NCI-H2196 treated with DMSO at 0.1 percent for 48 hours (cell line): ENCODE measurements around the gene STOX1.
A peak's percentile ranks its signal among the peaks of the same experiment; 100 is the strongest.
"Not testable (repeated sequence)": the region's sequence is repeated elsewhere in the genome, so short reads cannot be mapped to it uniquely, and the experiment has no call there.

Experiments
- DNase-seq: peaks from one replicate; lab custom pipeline; 2025; ENCODE audit not compliant: unreplicated experiment; lab: John Stamatoyannopoulos, UW

Gene STOX1, protein sequence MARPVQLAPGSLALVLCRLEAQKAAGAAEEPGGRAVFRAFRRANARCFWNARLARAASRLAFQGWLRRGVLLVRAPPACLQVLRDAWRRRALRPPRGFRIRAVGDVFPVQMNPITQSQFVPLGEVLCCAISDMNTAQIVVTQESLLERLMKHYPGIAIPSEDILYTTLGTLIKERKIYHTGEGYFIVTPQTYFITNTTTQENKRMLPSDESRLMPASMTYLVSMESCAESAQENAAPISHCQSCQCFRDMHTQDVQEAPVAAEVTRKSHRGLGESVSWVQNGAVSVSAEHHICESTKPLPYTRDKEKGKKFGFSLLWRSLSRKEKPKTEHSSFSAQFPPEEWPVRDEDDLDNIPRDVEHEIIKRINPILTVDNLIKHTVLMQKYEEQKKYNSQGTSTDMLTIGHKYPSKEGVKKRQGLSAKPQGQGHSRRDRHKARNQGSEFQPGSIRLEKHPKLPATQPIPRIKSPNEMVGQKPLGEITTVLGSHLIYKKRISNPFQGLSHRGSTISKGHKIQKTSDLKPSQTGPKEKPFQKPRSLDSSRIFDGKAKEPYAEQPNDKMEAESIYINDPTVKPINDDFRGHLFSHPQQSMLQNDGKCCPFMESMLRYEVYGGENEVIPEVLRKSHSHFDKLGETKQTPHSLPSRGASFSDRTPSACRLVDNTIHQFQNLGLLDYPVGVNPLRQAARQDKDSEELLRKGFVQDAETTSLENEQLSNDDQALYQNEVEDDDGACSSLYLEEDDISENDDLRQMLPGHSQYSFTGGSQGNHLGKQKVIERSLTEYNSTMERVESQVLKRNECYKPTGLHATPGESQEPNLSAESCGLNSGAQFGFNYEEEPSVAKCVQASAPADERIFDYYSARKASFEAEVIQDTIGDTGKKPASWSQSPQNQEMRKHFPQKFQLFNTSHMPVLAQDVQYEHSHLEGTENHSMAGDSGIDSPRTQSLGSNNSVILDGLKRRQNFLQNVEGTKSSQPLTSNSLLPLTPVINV

DNA sequence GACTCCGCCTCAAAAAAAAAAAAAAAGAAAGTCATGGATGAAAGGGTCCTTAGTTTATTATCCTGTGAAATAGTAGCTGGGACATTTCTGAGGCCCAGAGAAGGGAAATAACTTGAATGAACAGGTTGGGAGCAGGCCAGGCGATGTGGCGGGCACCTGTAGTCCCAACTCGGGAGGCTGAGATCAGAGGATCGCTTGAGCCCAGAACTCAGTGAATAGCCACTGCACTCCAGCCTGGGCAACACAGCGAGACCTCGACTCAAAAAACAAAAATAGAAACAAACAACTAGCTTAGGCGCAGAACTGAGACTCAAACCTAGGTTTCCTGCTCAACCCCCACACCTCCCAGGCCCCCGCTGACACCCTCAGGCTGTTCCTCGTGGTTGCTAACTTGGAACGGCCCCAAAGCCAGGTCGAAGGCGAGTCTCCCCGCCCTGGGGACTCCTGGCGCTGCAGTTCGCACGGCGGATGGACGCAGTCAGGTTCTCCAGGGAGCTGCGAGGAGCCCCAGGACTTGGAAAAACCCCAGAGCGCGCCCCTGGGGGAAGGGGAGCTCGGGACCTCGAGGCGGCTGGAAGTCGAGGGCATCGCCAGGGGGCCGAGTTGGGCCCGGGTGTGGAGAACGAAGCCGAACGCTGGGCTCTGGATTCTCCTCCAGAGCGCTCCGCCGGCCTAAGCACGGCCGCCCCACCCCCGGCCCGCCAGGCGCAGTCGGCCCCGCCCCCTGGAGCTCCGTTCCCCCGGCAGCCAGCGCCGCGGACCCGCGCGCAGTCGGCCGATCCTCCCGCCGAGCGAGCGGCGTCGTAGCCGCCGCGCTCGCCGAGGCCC lies at the start of gene STOX1:
STOX1 (plus strand) TSS at position 768 of the 828 bp plus-strand sequence. CDS start 93 bp downstream, outside the sequence.
- DNase-seq: peak; percentile 20

DNA sequence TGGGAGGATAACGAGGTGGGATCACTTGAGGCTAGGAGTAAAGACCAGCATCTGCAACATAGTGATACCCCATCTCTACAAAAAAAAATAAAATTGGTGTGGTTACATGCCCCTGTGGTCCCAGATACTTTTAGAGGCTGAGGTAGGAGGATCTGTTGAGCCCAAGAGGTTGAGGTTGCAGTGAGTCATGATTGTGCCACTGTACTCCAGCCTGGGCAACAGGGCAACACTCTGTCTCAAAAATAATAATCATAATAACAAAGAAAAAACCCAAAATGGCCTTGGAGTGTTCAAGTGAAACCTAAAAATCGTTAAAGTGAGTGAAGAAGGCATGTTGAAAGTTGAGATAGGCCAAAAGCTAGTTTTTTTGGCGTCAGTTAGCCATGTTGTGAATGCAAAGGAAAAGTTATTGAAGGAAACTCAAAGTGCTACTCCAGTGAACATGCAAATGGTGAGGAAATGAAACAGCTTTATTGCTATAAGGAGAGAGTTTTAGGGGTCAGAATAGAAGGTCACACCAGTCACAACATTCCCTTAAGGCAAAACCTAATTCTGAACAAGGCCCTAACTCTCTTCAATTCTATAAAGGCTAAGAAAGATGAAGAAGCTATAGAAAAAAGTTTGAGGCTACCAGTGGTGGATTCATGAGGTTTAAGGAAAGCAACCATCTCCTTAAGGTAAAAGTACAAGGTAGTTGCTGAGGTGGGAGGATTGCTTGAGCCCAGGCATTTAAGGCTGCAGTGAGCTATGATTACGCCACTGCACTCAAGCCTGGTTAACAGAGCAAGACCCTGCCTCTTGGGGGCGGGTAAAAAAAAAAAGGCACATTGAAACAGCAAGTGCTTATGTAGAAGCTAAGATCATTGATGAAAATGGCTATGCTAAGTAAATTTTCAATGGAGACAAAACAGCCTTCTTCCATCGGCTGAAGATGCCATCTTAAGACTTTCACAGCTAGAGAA lies 45.4 kb upstream of the STOX1 start:
- no peak for DNase-seq

DNA sequence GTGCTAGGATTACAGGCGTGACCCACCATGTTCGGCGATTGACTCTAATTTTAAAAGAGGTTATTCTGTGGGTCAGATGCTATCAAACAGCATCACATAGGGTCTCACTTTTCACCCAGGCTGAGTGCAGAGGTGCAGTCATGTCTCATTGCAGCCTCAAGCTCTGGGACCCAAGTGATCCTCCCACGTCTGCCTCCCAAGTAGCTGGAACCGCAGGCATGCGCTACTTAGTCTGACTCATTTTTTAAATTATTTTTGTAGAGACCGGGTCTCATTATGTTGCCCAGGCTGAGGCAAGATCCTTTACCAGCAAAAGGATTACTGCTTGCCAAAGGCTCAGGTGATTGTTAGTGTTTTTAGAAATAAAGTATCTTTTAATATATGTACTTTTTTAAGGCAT lies 42.9 kb upstream of the STOX1 start:
- no peak for DNase-seq

DNA sequence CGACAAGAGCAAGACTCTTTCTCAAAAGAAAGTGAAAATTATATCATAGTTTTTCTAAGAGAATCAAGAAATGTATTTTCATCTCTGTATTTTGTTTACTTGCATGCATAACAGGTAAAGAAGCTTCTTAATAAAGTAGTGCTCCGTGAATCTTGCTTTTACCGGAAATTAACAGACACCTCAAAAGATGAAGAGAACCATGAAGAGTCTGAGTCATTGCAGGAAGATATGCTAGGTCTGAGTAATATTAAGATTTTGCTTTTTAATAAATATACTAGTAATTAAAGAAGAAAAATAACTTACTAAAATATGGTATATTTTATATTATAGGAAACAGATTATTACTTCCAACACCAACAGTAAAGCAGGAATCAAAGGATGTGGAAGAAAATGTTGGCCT lies 39.5 kb upstream of the STOX1 start:
- no peak for DNase-seq

DNA sequence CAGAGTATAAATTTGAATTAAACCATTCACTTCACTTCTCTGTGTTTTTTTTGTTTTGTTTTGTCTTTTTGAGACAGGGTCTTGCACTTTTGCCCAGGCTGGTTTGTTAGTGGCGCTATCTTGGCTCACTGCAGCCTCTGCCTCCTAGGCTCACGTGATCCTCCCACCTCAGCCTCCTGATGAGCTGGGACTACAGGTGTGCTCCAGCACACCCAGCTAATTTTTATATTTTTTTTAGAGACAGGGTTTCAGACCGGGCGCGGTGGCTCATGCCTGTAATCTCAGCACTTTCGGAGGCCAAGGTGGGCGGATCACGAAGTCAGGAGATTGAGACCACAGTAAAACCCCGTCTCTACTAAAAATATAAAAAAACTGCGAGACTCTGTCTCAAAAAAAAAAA lies 36.9 kb upstream of the STOX1 start:
- DNase-seq: no peak

DNA sequence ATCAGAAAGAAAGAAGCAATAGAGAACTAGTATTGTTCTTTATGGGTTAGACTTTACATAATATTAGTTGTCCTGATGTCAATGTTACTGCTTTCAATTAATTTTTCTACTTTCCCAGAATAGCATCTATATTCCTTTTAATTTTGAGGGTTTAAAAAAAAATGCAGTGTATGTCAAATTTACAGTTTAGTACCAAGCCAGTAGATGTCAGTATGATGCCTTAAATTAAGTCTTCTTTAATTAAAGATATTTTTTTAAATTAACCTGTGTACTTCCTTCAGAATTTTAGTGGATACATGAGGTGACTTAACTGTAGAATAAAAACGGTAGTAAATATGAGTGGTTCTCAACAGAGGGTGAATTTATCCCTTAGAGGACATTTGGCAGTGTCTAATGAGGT lies 35.2 kb upstream of the STOX1 start:
- no peak for DNase-seq

DNA sequence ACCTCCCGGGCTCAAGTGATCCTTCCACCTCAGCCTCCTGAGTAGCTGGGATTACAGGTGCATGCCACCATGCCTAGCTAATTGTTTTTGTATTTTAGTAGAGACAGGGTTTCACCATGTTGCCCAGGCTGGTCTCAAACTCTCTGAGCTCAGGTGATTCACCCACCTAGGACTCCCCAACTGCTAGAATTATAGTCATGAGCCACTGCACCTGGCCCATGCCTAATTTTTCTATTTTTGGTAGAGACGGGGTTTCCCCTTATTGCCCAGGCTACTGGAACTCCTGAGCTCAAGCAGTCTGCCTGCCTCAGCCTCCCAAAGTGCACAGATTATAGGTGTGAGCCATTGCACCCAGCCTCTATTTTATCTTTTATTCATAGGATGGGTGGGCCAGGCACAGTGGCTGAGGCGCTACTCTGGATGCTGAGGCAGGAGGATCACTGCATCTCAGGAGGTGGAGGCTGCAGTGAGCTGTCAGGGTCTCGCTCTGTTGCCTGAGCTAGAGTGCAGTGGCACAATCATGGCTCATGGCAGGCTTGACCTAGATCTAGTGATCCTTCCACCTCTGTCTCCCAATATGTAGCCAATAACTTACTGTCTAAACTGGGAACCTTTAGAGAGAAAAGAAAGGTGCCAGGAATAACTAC lies 31.3 kb upstream of the STOX1 start:
- no peak for DNase-seq

DNA sequence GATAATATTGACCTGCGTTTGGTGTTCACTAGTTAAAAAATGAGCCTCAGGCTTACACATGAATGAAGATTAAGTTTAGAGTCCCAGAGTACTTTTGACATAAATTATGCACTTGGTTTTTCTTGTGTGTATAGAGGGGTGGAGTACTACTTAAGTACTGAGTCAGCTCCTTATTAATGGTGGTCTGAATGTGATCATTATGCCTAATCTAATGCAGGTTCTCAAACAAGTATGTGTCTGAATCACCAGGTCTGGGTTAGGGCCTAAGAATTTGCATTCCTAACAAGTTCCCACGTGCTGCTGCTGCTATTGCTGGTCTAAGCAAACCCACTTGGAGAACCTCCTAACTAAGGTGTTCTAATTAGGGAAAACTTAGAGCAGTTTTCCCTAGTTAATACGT lies 30.7 kb upstream of the STOX1 start:
- no peak for DNase-seq

DNA sequence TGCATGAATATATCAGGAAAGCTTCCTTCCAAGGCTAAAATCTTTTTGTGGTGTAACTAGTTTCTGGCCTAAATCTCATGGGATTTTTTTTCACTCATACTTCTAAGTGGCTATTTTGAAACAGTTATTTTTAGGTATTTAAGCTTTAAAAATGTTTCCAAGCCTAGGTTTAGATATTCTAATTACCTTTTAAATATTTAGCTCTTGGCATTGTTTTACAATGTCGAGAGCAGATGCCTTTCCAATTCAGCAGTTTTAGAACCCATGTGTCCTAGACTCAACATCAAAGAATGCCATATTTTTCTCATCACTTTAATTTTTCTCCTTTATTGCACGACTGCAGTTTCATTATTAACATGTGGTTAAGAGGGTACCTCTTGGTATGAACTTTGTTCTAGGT lies 27.1 kb upstream of the STOX1 start:
- no peak for DNase-seq

DNA sequence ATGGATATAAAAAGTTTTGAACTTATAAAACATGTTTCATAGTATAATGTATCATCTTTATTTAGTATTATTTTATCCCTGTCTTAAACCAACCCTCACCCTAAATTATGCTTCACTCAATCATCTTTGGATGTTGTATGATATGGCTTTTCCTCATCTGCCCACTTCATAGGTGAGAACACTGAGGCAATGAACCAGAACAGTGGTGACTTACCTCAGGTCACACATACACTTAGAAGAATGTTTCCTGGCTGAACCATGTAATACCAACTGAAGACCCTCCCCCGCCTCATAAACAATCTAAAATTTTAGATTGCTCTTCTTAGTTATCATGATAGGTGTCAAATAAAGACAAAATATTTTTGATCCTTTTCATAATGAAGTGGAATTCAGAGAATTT lies 22.6 kb upstream of the STOX1 start:
- DNase-seq: no peak

DNA sequence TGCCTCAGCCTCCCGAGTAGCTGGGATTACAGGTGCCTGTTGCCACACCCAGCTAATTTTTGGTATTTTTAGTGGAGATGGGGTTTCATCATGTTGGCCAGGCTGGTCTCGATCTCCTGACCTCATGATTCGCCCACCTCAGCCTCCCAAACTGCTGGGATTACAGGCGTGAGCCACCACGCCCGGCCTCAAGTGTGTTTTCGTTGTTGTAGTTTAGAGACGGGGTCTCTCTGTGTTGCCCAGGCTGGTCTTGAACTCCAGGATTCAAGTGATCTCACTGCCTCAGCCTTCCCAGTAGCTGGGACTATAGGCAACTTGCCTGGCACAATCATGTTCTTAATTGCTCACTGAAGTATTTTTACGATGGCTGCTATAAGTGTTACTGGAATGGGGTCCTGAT lies 16.5 kb upstream of the STOX1 start:
- not testable (repeated sequence) for DNase-seq

DNA sequence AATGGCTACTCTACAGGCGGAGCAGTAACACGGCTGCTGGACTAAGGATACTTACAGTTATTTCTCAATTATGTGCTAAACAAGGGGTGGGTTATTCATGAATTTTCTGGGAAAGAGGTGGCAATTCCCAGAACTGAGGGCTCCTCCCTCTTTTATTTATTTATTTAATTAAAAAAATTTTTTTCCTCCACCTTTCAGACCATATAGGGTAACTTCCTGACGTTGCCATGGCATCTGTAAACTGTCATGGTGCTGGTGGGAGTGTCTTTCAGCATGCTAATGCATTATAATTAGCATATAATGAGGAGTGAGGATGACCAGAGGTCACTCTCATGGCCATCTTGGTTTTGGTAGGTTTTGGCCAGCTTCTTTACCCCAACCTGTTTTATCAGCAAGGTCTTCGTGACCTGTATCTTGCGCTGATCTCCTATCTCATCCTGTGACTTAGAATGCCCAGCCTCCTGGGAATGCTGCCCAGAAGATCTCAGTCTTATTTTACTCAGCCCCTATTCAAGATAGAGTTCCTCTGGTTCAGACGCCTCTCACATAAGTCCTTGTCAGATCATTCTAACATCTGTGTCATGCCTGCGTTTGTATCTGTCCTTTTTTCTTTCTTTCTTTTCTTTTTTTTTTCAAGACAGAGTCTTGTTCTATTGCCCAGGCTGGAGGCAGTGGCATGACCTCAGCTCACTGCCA lies 15.9 kb upstream of the STOX1 start:
- no peak for DNase-seq

DNA sequence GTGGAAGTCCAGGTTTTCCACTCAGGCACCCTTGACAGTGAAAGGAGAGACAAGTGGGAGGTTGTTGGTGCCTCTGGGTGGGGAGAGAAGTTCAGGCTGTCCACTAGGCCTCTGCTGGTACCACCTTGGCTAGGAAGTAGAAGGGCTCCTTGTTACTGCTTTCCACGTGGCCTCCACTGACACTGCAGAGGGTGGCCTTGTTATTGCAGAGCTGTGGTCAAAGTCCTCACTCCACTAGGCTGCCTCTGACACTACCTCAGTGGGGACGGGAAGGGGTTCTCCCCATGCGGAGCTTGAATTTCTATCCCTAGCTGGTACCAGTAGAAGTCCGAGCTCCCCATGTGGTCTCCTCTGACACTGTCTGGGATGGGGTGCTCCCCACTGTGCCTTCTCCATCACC lies 14.9 kb upstream of the STOX1 start:
- no peak for DNase-seq

DNA sequence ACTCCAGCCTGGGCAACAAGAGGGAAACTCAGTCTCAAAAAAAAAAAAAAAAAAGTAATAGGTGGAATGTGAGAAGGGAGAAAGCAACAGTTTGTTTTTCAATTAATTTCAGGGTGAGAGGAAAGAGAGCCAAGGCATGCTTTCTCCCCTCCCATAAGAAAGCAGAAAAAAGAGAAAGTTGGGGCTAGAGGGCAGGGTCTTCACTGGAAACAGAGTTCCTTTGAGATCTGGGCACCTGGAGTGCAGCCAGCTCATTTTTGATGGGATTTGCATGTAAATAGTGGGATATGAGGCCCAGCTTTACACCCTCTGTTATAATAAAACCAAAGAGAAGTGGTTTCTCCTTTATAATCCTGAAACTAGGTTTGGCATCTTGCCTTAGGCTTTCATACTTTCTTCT lies 13.8 kb upstream of the STOX1 start:
- no peak for DNase-seq

DNA sequence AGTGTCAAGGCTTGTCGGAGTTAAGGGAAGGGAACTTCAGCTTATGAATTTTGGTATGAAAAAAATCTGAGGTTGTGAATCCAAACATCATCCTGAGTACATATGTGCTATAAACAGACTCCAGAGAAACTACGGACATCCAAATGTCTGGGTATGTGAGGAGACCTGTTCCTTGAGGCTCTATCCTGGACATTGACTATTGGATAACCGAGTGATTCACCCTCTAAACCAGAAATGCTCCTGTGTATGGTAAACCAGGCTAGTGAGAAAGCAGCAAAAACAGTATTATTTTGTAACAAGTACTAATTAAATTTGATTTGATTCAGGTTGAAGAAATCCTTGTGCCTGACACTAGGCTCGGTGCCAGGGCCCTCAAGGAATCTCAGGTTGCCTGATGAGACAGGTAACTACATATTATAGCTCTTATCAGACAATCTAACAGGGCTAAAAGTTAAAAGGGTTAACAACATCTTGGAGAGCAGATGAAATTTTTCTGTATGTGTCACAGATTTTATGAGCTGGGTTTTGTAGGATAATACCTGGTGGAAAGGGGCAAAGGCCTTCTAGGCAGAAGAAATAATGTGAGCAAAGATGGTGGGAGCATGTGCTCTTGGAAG lies 10.4 kb upstream of the STOX1 start:
- no peak for DNase-seq

DNA sequence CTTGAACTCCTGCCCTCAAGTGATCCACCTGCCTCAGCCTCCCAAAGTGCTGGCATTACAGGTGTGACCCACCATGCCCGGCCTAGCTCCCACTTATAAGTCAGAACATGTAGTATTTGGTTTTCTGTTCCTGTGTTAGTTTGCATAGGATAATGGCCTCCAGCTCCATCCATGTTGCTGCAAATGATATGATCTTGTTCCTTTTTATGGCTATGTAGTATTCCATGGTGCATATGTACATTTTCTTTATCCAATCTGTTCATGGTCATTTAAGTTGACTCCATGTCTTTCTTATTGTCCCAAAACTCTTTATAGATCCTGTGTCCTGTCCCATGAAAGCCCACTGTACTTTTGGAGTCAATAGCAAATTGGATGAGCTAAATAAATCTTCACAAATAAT lies 7.0 kb upstream of the STOX1 start:
- DNase-seq: not testable (repeated sequence)

DNA sequence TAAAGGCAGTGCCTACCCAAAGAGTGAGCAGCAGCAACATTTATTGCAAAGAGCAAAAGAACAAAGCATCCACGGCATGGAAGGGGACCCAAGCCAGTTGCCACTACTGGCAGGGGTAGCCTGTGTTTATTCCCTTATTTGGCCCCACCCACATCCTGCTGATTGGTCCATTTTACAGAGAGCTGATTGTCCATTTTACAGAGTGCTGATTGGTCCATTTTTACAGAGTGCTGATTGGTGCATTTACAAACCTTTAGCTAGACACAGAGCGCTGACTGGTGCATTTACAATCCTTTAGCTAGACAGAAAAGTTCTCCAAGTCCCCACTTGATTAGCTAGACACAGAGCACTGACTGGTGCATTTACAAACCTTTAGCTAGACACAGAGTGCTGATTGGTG lies 4.7 kb upstream of the STOX1 start:
- not testable (repeated sequence) for DNase-seq

DNA sequence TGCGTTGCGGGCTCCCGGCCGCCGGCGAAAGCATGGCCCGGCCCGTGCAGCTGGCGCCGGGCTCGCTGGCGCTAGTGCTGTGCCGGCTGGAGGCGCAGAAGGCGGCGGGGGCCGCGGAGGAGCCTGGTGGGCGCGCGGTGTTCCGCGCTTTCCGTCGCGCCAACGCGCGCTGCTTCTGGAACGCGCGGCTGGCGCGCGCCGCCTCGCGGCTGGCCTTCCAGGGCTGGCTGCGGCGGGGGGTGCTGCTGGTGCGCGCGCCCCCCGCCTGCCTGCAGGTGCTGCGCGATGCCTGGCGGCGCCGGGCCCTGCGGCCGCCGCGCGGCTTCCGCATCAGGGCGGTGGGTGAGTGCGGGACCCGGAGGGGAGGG lies 245 bp downstream of the STOX1 start:
- not testable (repeated sequence) for DNase-seq
